HG03025 (cell line): ENCODE measurements around the gene TGIF2LX.
"Not testable (repeated sequence)": the region's sequence is repeated elsewhere in the genome, so short reads cannot be mapped to it uniquely, and the experiment has no call there.

Experiments used
- ATAC-seq: cut with Tn5 transposase; IDR thresholded peaks from one replicate; pipeline ENCODE4 v1.9.1; 2021; ENCODE audit warnings: mild to moderate bottlenecking, moderate library complexity; ENCODE audit not compliant: unreplicated experiment, low FRiP score

The TGIF2LX gene

GRCh38 chrX:89921665-89922064 lies at the start of gene TGIF2LX:
Gene TGIF2LX, plus strand, starts transcription at chrX:89921908. Its CDS starts 178 bp downstream, at chrX:89922086.
- ATAC-seq, result not testable (repeated sequence)

GRCh38 chrX:89922338-89922934 lies 728 bp downstream of the TGIF2LX start:
- ATAC-seq, result not testable (repeated sequence)

- not testable (repeated sequence) for ATAC-seq
Observed at GRCh38 chrX:89943077-89943476, 21.4 kb downstream of the TGIF2LX start.

- not testable (repeated sequence) for ATAC-seq
Observed at GRCh38 chrX:89965588-89965987, 43.9 kb downstream of the TGIF2LX start.
